HG02588 (cell line): ENCODE measurements around the gene ATP11A.
"Not testable (repeated sequence)": the region's sequence is repeated elsewhere in the genome, so short reads cannot be mapped to it uniquely, and the experiment has no call there.

Source experiments
- ATAC-seq: cut with Tn5 transposase; IDR thresholded peaks from one replicate; pipeline ENCODE4 v1.9.1; 2021; ENCODE audit warnings: mild to moderate bottlenecking, moderate library complexity; ENCODE audit not compliant: unreplicated experiment

ATP11A gene

GRCh38 chr13:112873851-112874750 lies 184.3 kb downstream of the ATP11A start:
- peak; percentile 89 for ATAC-seq

GRCh38 chr13:112874751-112875300 lies 185.0 kb downstream of the ATP11A start:
- peak; percentile 4 for ATAC-seq

GRCh38 chr13:112875627-112876026 lies 185.8 kb downstream of the ATP11A start:
- ATAC-seq: no peak

- no peak for ATAC-seq
Observed at GRCh38 chr13:112876305-112877000, 186.6 kb downstream of the ATP11A start.

- no peak for ATAC-seq
Observed at GRCh38 chr13:112877066-112877465, 187.2 kb downstream of the ATP11A start.

GRCh38 chr13:112877539-112877938 lies 187.7 kb downstream of the ATP11A start:
- no peak for ATAC-seq

GRCh38 chr13:112877976-112878955 lies 188.4 kb downstream of the ATP11A start:
- ATAC-seq: no peak

- ATAC-seq: no peak
Observed at GRCh38 chr13:112879283-112879833, 189.5 kb downstream of the ATP11A start.

- ATAC-seq: no peak
Observed at GRCh38 chr13:112880221-112880641, 190.4 kb downstream of the ATP11A start.

- ATAC-seq: no peak
Observed at GRCh38 chr13:112880976-112881540, 191.2 kb downstream of the ATP11A start.

GRCh38 chr13:112881656-112882554 lies 192.1 kb downstream of the ATP11A start:
- no peak for ATAC-seq

GRCh38 chr13:112882555-112883024 lies 192.8 kb downstream of the ATP11A start:
- ATAC-seq: no peak

GRCh38 chr13:112883241-112883945 lies 193.6 kb downstream of the ATP11A start:
- no peak for ATAC-seq

GRCh38 chr13:112884700-112885099 lies 194.9 kb downstream of the ATP11A start:
- ATAC-seq: not testable (repeated sequence)

- no peak for ATAC-seq
Observed at GRCh38 chr13:112885242-112885781, 195.5 kb downstream of the ATP11A start.

GRCh38 chr13:112885782-112886268 lies 196.0 kb downstream of the ATP11A start:
- ATAC-seq: no peak

- no peak for ATAC-seq
Observed at GRCh38 chr13:112887151-112887550, 197.3 kb downstream of the ATP11A start.

GRCh38 chr13:112887557-112887991 lies 197.7 kb downstream of the ATP11A start:
- no peak for ATAC-seq
